ENCODE data around the gene AGAP1. TPM values are rescaled to one million over a fixed set of nuclear protein-coding genes. Genes with fewer than 3 reads are reported as not detected.

Gene AGAP1
- total and polyA plus RNA-seq, 4 donors, result 2.0 to 8.5 (median 5.4) TPM

GRCh38 chr2:235542733-235543127 lies 48.9 kb downstream of the AGAP1 start:
- H3K4me1 ChIP-seq (ENCODE audit: control insufficient read depth in 4 of 4, insufficient read depth in 4 of 4, low read length in 3 of 4), result peaks cover 2 to 16% (median 11%) of the 10 kb centered on the region in 4 donors
- no peaks in the 10 kb centered on the region for H3K36me3 ChIP-seq (ENCODE audit: control insufficient read depth in 4 of 4, insufficient read depth in 3 of 4, low read depth in 1 of 4, low read length in 3 of 4)
- 59% methylated on average over 10 of the region's 10 CpGs for WGBS
- H3K4me3 ChIP-seq (ENCODE audit: low read depth in 1 of 3, low read length in 3 of 3), result no peak overlapping the region
- H3K27ac ChIP-seq (ENCODE audit: low read depth in 1 of 2, low read length in 2 of 2), result no peak overlapping the region
- H3K9me3 ChIP-seq (ENCODE audit: control insufficient read depth in 4 of 4, low read length in 3 of 4), result no peaks in the 10 kb centered on the region
- TF ChIP-seq EGR1 (IDR thresholded peaks at IDR 0.05; ENCODE audit: low read depth in 2 of 2) (no peak), SP1 (IDR thresholded peaks at IDR 0.05) (no peak), GABPA (IDR thresholded peaks at IDR 0.05 in 1 of 2, conservative IDR thresholded peaks at IDR 0.05 in 1 of 2) (no peak), YY1 (IDR thresholded peaks at IDR 0.05) (no peak)
- no peak overlapping the region for H3K9ac ChIP-seq (ENCODE audit: low read depth in 1 of 2, low read length in 2 of 2)
- DNase-seq (ENCODE audit: low spot score), result no peak
- H3K27me3 ChIP-seq (ENCODE audit: control insufficient read depth in 4 of 4, insufficient read depth in 4 of 4, low read length in 3 of 4), result no peaks in the 10 kb centered on the region

- Histone ChIP-seq H3K9me3 (ENCODE audit: control insufficient read depth in 4 of 4, low read length in 3 of 4) (no peaks in the 10 kb centered on the region), H3K27me3 (ENCODE audit: control insufficient read depth in 4 of 4, insufficient read depth in 4 of 4, low read length in 3 of 4) (no peaks in the 10 kb centered on the region), H3K4me1 (ENCODE audit: control insufficient read depth in 4 of 4, insufficient read depth in 4 of 4, low read length in 3 of 4) (peaks cover 2 to 12% (median 7%) of the 10 kb centered on the region in 4 donors), H3K27ac (ENCODE audit: low read depth in 1 of 2, low read length in 2 of 2) (no peak overlapping the region), H3K36me3 (ENCODE audit: control insufficient read depth in 4 of 4, insufficient read depth in 3 of 4, low read depth in 1 of 4, low read length in 3 of 4) (no peaks in the 10 kb centered on the region), H3K4me3 (ENCODE audit: low read depth in 1 of 3, low read length in 3 of 3) (no peak overlapping the region), H3K9ac (ENCODE audit: low read depth in 1 of 2, low read length in 2 of 2) (no peak overlapping the region)
- no peak for DNase-seq (ENCODE audit: low spot score)
- WGBS, result 85% methylated on average over 13 of the region's 13 CpGs
- TF ChIP-seq TAF1 (conservative IDR thresholded peaks at IDR 0.05), result no peak
- TF ChIP-seq GABPA (IDR thresholded peaks at IDR 0.05 in 1 of 2, conservative IDR thresholded peaks at IDR 0.05 in 1 of 2), result no peak
- TF ChIP-seq YY1 (IDR thresholded peaks at IDR 0.05), result no peak
- TF ChIP-seq RXRA (IDR thresholded peaks at IDR 0.05), result no peak
- TF ChIP-seq NR2F2 (IDR thresholded peaks at IDR 0.05), result no peak
- no peak for TF ChIP-seq MAX (IDR thresholded peaks at IDR 0.05)
- no peak for TF ChIP-seq ZBTB33 (IDR thresholded peaks at IDR 0.05)
- no peak for TF ChIP-seq HNF4A (conservative IDR thresholded peaks at IDR 0.05)
- no peak for TF ChIP-seq REST (IDR thresholded peaks at IDR 0.05)
- TF ChIP-seq SP1 (IDR thresholded peaks at IDR 0.05), result no peak
- no peak for TF ChIP-seq JUND (IDR thresholded peaks at IDR 0.05)
- no peak for TF ChIP-seq ATF3 (IDR thresholded peaks at IDR 0.05)
- no peak for TF ChIP-seq FOXA2 (IDR thresholded peaks at IDR 0.05)
- TF ChIP-seq RAD21 (IDR thresholded peaks at IDR 0.05), result no peak
- TF ChIP-seq CTCF (IDR thresholded peaks at IDR 0.05; ENCODE audit: low read depth, low read length, missing input control), result no peak
- no peak for TF ChIP-seq HNF4G (IDR thresholded peaks at IDR 0.05)
- TF ChIP-seq EGR1 (IDR thresholded peaks at IDR 0.05; ENCODE audit: low read depth in 2 of 2), result no peak
- TF ChIP-seq FOXA1 (IDR thresholded peaks at IDR 0.05), result no peak
Observed at GRCh38 chr2:235543128-235543750, 49.4 kb downstream of the AGAP1 start.

Measured in liver (tissue), 9 donors.